Keratinocyte (primary cell): ENCODE results near the gene TNFRSF11A. TPM values are rescaled to one million over a fixed set of nuclear protein-coding genes. Genes with fewer than 3 reads are reported as not detected.

Source experiments
- DNase-seq: peaks from one replicate; pipeline ENCODE4 v3.0.0-alpha.2; 2011; ENCODE audit warnings: low read depth, missing footprints, low spot score
- FAIRE-seq: peaks from 2 replicates; lab custom pipeline; 2011; peaks lifted over from hg19 to GRCh38; lab: Jason Lieb, UNC
- H2AFZ ChIP-seq: 2 replicates; pipeline ENCODE4 v1.6.0; 2012; ENCODE audit warnings: low read length, control low read depth, inconsistent platforms; ENCODE audit not compliant: control insufficient read depth
- H3K27ac ChIP-seq: 2 replicates; pipeline ENCODE4 v1.5.1; 2011; ENCODE audit warnings: low read length; ENCODE audit not compliant: control insufficient read depth, insufficient read depth
- H3K27me3 ChIP-seq: 3 replicates; pipeline ENCODE4 v1.6.0; 2011; ENCODE audit warnings: low read length; ENCODE audit not compliant: control insufficient read depth, insufficient read depth; ENCODE audit errors: extremely low read depth
- H3K36me3 ChIP-seq, 2 experiments: 2 replicates in 1 of 2; 3 replicates in 1 of 2; pipeline ENCODE4 v1.5.1; 2011; ENCODE audit warnings: low read length in 2 of 2, mild to moderate bottlenecking in 1 of 2; ENCODE audit not compliant: control insufficient read depth in 2 of 2, insufficient read depth in 2 of 2; ENCODE audit errors: extremely low read depth in 1 of 2
- H3K4me1 ChIP-seq: 3 replicates; pipeline ENCODE4 v1.5.1; 2011; ENCODE audit warnings: low read length; ENCODE audit not compliant: control insufficient read depth, insufficient read depth; ENCODE audit errors: extremely low read depth
- H3K4me2 ChIP-seq: 3 replicates; pipeline ENCODE4 v1.6.0; 2011; ENCODE audit warnings: low read depth, low read length; ENCODE audit not compliant: control insufficient read depth, insufficient read depth; ENCODE audit errors: extremely low read depth
- H3K4me3 ChIP-seq, 3 experiments: fragments of 200-600 bp in 1 of 3; sonication (generic) in 1 of 3; 2 replicates in 2 of 3; 3 replicates in 1 of 3; pipeline ENCODE4 v1.5.1; 2011 to 2016; ENCODE audit warnings: low read length in 3 of 3, mild to moderate bottlenecking in 3 of 3, control low read depth in 2 of 3, inconsistent platforms in 1 of 3, low read depth in 1 of 3, mixed read lengths in 1 of 3, mixed run types in 1 of 3, moderate library complexity in 1 of 3; ENCODE audit not compliant: control insufficient read depth in 2 of 3, insufficient read depth in 2 of 3; ENCODE audit errors: extremely low read depth in 1 of 3
- H3K79me2 ChIP-seq: 2 replicates; pipeline ENCODE4 v1.6.0; 2012; ENCODE audit warnings: low read length; ENCODE audit not compliant: control insufficient read depth, insufficient read depth
- H3K9ac ChIP-seq: 3 replicates; pipeline ENCODE4 v1.6.0; 2011; ENCODE audit warnings: low read length; ENCODE audit not compliant: control insufficient read depth, insufficient read depth; ENCODE audit errors: extremely low read depth
- H3K9me1 ChIP-seq: 3 replicates; pipeline ENCODE4 v1.6.0; 2011; ENCODE audit warnings: low read length; ENCODE audit not compliant: control insufficient read depth, insufficient read depth; ENCODE audit errors: extremely low read depth
- H3K9me3 ChIP-seq: 2 replicates; pipeline ENCODE4 v1.5.1; 2012; ENCODE audit warnings: low read depth, low read length; ENCODE audit not compliant: control insufficient read depth
- H4K20me1 ChIP-seq: 3 replicates; pipeline ENCODE4 v1.6.0; 2011; ENCODE audit warnings: low read length; ENCODE audit not compliant: control insufficient read depth, insufficient read depth; ENCODE audit errors: extremely low read depth
- CTCF ChIP-seq, 3 experiments: IDR thresholded peaks in 1 of 3; conservative IDR thresholded peaks in 1 of 3; optimal IDR thresholded peaks in 1 of 3; 2 replicates in 2 of 3; 3 replicates in 1 of 3; pipeline versions ENCODE3 to v1.5.1; 2011; ENCODE audit warnings: low read length in 3 of 3, mild to moderate bottlenecking in 3 of 3, moderate library complexity in 2 of 3, control low read depth in 1 of 3, inconsistent platforms in 1 of 3; ENCODE audit not compliant: insufficient read depth in 2 of 3; ENCODE audit errors: extremely low read depth in 1 of 3
- EZH2 ChIP-seq: IDR thresholded peaks from one replicate; pipeline ENCODE4 v1.6.1; 2012; ENCODE audit warnings: inconsistent platforms, mild to moderate bottlenecking, low read length, moderate library complexity
- dilution Hi-C: fragments of 300-500 bp; cut with MboI; formaldehyde crosslinking; loops from one replicate; pipeline ENCODE4 v1.7.0; 2020; ENCODE audit warnings: low sequenced_read_pairs; ENCODE audit not compliant: extremely low pct_ligation_motif_present
- polyA plus RNA-seq, 5 experiments: library from polyadenylated mRNA; depleted of rRNA in 3 of 5; stranded (reverse) in 3 of 5; stranded (forward) in 1 of 5; unstranded in 1 of 5; fragments of >200 nt; gene quantifications; 1 replicate in 1 of 5; 2 replicates in 3 of 5; 3 replicates in 1 of 5; pipeline versions ENCODE4 v1.2.1 to v1.2.3, GENCODE V29; 2011 to 2012; ENCODE audit warnings: missing spikeins in 2 of 5, low read depth in 1 of 5, low replicate concordance in 1 of 5

TNFRSF11A gene
- polyA plus RNA-seq, 1 donor (not counting 4 experiments of a cell fraction or from before 2014, with no cell fraction given) = 0.51 TPM

- no peak overlapping the region for H3K27ac ChIP-seq
- no peaks in the 10 kb centered on the region for H3K9me3 ChIP-seq
- no peak overlapping the region for H3K9ac ChIP-seq
- peaks cover 34% of the 10 kb centered on the region for H3K27me3 ChIP-seq
- dilution Hi-C loops = no loop called here
- no peak overlapping the region for H3K4me2 ChIP-seq
- H4K20me1 ChIP-seq = no peaks in the 10 kb centered on the region
- H3K36me3 ChIP-seq = no peaks in the 10 kb centered on the region
- no peaks in the 10 kb centered on the region for H3K9me1 ChIP-seq
- no peak for FAIRE-seq
- TF ChIP-seq EZH2 = no peak
- TF ChIP-seq CTCF (optimal IDR thresholded peaks at IDR 0.05 in 1 of 3, IDR thresholded peaks at IDR 0.05 in 1 of 3, conservative IDR thresholded peaks at IDR 0.05 in 1 of 3; ENCODE audit: extremely low read depth in 1 of 3, insufficient read depth in 2 of 3, low read length in 3 of 3) = no peak
- no peak overlapping the region for H2AFZ ChIP-seq
- peaks cover 13% of the 10 kb centered on the region for H3K4me1 ChIP-seq
- no peak overlapping the region for H3K4me3 ChIP-seq
- no peaks in the 10 kb centered on the region for H3K79me2 ChIP-seq
- DNase-seq = no peak
Measured at GRCh38 chr18:62328586-62329525, 3.7 kb downstream of the TNFRSF11A start.

- H3K27me3 ChIP-seq = peaks cover 24% of the 10 kb centered on the region
- H3K9me3 ChIP-seq = no peaks in the 10 kb centered on the region
- no peak overlapping the region for H2AFZ ChIP-seq
- no peaks in the 10 kb centered on the region for H4K20me1 ChIP-seq
- H3K4me2 ChIP-seq = no peak overlapping the region
- no peak for DNase-seq
- dilution Hi-C loops = no loop called here
- H3K4me1 ChIP-seq = peaks cover 19% of the 10 kb centered on the region
- TF ChIP-seq EZH2 = no peak
- TF ChIP-seq CTCF (optimal IDR thresholded peaks at IDR 0.05 in 1 of 3, IDR thresholded peaks at IDR 0.05 in 1 of 3, conservative IDR thresholded peaks at IDR 0.05 in 1 of 3; ENCODE audit: extremely low read depth in 1 of 3, insufficient read depth in 2 of 3, low read length in 3 of 3) = no peak
- no peak for FAIRE-seq
- H3K36me3 ChIP-seq = no peaks in the 10 kb centered on the region
- no peak overlapping the region for H3K4me3 ChIP-seq
- no peak overlapping the region for H3K9ac ChIP-seq
- no peak overlapping the region for H3K27ac ChIP-seq
- H3K9me1 ChIP-seq = no peaks in the 10 kb centered on the region
- no peaks in the 10 kb centered on the region for H3K79me2 ChIP-seq
Measured at GRCh38 chr18:62329691-62330454, 4.8 kb downstream of the TNFRSF11A start.
